GM12801 (cell line): Measurements from ENCODE around the gene SGCE.

Source experiments
- TF ChIP-seq, protein P1 (sequence below): IDR thresholded peaks from one replicate; pipeline ENCODE4 v1.5.1; 2011; ENCODE audit warnings: control low read depth; ENCODE audit not compliant: insufficient read length; ENCODE audit errors: extremely low read depth

The SGCE gene

DNA sequence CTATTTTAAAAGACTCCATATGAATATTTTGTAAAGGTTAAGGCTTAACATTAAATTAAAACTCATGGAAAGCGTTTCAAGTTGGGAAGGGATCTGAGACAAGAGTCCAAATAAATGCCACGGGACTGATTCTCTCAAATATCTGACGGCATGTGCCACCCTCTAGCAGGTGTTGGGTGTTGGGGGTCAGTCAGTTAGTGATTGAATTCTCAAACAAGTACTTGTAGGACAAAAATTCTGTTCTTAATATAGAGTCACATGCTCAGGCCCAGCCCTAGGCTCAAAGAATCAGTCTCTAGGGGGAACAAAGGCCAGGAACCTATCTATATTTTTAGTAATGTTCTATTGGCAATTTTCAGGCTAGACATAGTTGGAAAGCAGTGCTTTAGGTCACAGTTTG, 39.1 kb downstream of the SGCE start:
- TF ChIP-seq, protein P1, sequence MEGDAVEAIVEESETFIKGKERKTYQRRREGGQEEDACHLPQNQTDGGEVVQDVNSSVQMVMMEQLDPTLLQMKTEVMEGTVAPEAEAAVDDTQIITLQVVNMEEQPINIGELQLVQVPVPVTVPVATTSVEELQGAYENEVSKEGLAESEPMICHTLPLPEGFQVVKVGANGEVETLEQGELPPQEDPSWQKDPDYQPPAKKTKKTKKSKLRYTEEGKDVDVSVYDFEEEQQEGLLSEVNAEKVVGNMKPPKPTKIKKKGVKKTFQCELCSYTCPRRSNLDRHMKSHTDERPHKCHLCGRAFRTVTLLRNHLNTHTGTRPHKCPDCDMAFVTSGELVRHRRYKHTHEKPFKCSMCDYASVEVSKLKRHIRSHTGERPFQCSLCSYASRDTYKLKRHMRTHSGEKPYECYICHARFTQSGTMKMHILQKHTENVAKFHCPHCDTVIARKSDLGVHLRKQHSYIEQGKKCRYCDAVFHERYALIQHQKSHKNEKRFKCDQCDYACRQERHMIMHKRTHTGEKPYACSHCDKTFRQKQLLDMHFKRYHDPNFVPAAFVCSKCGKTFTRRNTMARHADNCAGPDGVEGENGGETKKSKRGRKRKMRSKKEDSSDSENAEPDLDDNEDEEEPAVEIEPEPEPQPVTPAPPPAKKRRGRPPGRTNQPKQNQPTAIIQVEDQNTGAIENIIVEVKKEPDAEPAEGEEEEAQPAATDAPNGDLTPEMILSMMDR: no peak

DNA sequence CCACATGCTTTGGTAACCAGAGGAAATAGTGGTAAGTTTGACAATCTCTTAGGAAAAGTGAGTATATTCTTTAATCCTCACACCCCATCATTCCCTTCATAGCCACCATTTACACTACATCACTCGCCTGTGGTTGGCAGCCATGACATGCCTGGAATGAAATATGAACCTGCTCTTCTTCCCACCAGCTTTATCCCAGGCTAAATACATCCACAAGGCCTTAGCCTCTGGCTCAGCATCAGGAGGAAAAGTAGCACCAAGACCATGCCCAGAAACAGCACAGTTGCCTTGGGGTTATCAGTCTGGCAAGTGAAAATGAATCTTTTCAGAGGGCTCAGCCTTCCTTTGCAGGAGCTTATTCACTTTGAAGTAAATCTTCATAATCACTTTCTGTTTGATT, 40.3 kb downstream of the SGCE start:
- TF ChIP-seq, protein P1: no peak

DNA sequence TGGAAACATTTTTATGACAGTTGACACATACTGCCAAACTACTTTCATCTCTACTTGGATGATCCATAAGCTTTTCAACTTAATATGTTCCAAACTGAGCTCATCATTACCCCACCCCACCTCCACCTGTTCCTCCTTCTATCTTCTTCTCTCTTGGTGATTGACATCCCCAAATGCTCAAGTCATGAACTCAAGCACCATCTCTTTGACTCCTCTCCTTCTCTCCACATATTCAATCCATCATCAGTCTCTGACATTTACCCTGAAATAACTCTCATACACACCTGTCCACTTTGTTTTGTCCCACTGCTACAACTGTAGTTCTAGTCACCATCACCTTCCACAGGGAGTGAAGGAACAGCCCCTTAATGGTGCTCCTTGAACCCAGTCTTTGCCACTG, 43.3 kb downstream of the SGCE start:
- TF ChIP-seq, protein P1: no peak

DNA sequence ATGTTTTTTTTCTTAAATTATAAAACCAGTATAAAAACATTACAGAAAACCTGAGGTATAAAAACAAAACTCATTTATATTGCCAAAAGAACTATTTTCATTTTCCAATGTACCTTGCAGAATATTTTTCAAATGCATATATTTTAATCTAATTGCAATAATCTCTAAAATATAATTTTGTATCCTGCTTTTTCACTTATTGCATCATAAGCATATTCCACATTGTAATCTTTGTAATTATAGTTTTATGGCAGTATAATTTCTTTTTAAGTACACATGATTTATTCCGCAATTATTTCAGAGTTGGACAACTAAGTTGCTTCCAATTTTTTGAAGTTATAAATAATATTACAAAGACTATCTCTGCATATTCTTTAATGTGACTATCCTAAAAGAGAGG, 43.7 kb downstream of the SGCE start:
- TF ChIP-seq, protein P1: no peak

DNA sequence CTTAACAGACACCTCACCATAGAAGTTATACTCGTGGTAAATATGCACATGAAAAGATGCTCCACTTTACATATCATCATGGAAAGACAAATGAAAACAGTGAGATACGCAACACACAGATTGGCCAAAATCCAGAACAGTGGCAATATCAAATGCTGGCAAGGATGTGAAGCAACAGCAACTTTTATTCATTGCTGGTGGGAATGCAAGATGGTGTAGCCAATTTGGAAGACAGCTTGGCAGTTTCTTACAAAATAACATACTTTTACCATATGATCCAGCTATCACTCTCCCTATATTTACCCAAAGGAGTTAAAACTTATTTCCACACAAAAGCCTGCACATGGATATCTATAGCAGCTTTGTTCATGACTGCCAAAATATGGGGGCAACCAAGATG, 46.4 kb downstream of the SGCE start:
- TF ChIP-seq, protein P1: no peak

DNA sequence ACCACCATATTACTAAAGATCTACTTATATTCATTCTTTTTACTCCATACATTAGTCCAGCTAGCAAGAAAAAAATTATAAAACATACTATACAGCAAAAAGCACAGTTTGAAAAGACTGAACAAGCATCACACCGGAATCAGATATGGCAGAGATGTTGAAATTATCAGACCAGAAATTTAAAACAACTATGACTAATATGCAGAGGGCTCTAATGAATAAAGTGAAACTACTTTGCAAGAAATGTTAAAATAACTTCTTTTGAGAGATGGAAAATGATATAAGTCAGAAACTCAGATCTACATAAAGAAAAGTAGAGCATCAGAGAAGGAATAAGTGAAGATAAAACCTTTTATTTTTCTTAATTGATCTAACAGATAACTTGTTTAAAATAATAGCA, 50.9 kb downstream of the SGCE start:
- TF ChIP-seq, protein P1: no peak

DNA sequence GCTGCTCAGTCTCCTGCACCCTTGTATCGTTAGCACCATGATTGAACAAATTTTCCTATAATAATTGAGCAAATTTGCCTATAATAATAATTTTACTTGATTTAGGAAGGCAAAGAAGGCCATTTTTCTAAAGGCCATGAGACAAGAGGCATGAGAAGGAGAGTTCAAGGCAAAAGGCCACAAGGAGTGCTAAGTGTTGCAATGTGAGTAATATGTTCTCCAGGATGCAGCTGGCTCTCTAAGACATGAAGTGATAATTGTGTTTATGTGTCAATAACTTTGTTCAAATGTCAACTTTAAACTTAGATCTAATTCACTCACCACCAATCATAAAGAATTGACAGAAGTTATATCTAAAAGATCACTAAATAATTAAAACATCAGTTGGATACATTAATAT, 53.8 kb downstream of the SGCE start:
- TF ChIP-seq, protein P1: no peak

DNA sequence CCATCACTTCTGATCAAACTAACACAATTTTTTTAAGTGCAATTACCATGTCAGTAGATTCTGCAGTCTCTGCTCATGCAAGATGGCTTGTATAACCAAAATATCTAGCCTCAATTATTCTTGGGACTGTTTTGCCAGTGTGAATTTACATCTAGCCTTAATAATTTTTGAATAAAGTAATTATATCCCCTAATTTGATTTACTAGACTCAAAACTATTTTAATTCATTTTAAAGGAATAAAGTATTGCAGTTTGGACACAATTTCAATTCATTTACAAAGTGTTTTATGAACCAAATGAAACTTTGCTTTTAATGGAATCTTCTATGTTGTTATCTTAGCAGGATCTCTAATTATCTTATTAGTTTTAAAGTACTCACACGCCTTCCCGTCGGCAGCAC, 55.7 kb downstream of the SGCE start:
- TF ChIP-seq, protein P1: no peak
